Progenitor cell of endocrine pancreas (in vitro differentiated cells): ENCODE measurements around the gene ZNF280C. TPM values are rescaled to one million over a fixed set of nuclear protein-coding genes. Genes with fewer than 3 reads are reported as not detected.
"Not testable (repeated sequence)": the region's sequence is repeated elsewhere in the genome, so short reads cannot be mapped to it uniquely, and the experiment has no call there.

Source experiments
- DNase-seq: peaks from one replicate; pipeline ENCODE4 v3.0.0; 2021; ENCODE audit warnings: low spot score; ENCODE audit not compliant: unreplicated experiment
- H3K27ac Mint-ChIP-seq: 2 replicates; pipeline ENCODE4 v1.8.0; 2021; ENCODE audit warnings: mild to moderate bottlenecking, moderate library complexity, mixed read lengths
- H3K27me3 Mint-ChIP-seq: 2 replicates; pipeline ENCODE4 v1.8.0; 2021; ENCODE audit warnings: mixed read lengths
- H3K36me3 Mint-ChIP-seq: 2 replicates; pipeline ENCODE4 v1.8.0; 2022; ENCODE audit warnings: mixed read lengths; ENCODE audit not compliant: insufficient read depth
- H3K4me1 Mint-ChIP-seq: 2 replicates; pipeline ENCODE4 v1.8.0; 2021; ENCODE audit warnings: low read depth, mixed read lengths
- H3K4me3 Mint-ChIP-seq: 2 replicates; pipeline ENCODE4 v1.8.0; 2021; ENCODE audit warnings: low read depth, mild to moderate bottlenecking, moderate library complexity, mixed read lengths
- H3K9me3 Mint-ChIP-seq: 2 replicates; pipeline ENCODE4 v1.8.0; 2021; ENCODE audit warnings: low read depth, mixed read lengths
- CTCF ChIP-seq: fragments of 200-600 bp; sonication (generic); IDR thresholded peaks from one replicate; pipeline ENCODE4 v1.5.0; 2021; ENCODE audit warnings: antibody characterized with exemption, mild to moderate bottlenecking; ENCODE audit not compliant: unreplicated experiment
- total RNA-seq: library from RNA; stranded (reverse); gene quantifications from 2 replicates; pipeline ENCODE4 v1.2.1, GENCODE V29; 2021

ZNF280C gene
- total RNA-seq, 1 donor from 2014 or later = 16.2 TPM

- H3K36me3 Mint-ChIP-seq = no peaks in the 10 kb centered on the region
- DNase-seq = no peak
- no peaks in the 10 kb centered on the region for H3K27me3 Mint-ChIP-seq
- peaks cover 21% of the 10 kb centered on the region for H3K9me3 Mint-ChIP-seq
- no peak overlapping the region for H3K4me3 Mint-ChIP-seq
- H3K4me1 Mint-ChIP-seq = no peaks in the 10 kb centered on the region
- no peak for TF ChIP-seq CTCF
- no peak overlapping the region for H3K27ac Mint-ChIP-seq
These were observed 18.5 kb upstream of the ZNF280C start for GRCh38 chrX:130287071-130287770.

- H3K36me3 Mint-ChIP-seq = no peaks in the 10 kb centered on the region
- H3K27me3 Mint-ChIP-seq = no peaks in the 10 kb centered on the region
- no peak for DNase-seq
- H3K4me3 Mint-ChIP-seq = no peak overlapping the region
- no peak overlapping the region for H3K27ac Mint-ChIP-seq
- H3K9me3 Mint-ChIP-seq = peaks cover 12% of the 10 kb centered on the region
- no peaks in the 10 kb centered on the region for H3K4me1 Mint-ChIP-seq
- TF ChIP-seq CTCF = no peak
These were observed 17.0 kb upstream of the ZNF280C start for GRCh38 chrX:130285710-130286109.

- H3K27ac Mint-ChIP-seq = no peak overlapping the region
- no peaks in the 10 kb centered on the region for H3K4me1 Mint-ChIP-seq
- no peaks in the 10 kb centered on the region for H3K27me3 Mint-ChIP-seq
- DNase-seq = no peak
- H3K4me3 Mint-ChIP-seq = no peak overlapping the region
- peaks cover 10% of the 10 kb centered on the region for H3K9me3 Mint-ChIP-seq
- no peaks in the 10 kb centered on the region for H3K36me3 Mint-ChIP-seq
- no peak for TF ChIP-seq CTCF
These were observed 16.4 kb upstream of the ZNF280C start for GRCh38 chrX:130285069-130285620.

- no peak overlapping the region for H3K27ac Mint-ChIP-seq
- no peaks in the 10 kb centered on the region for H3K27me3 Mint-ChIP-seq
- no peak for TF ChIP-seq CTCF
- H3K4me1 Mint-ChIP-seq = no peaks in the 10 kb centered on the region
- H3K4me3 Mint-ChIP-seq = no peak overlapping the region
- H3K9me3 Mint-ChIP-seq = peaks cover 10% of the 10 kb centered on the region
- no peaks in the 10 kb centered on the region for H3K36me3 Mint-ChIP-seq
- DNase-seq = no peak
These were observed 13.5 kb upstream of the ZNF280C start for GRCh38 chrX:130282151-130282550.

GRCh38 chrX:130280901-130281300 lies 12.2 kb upstream of the ZNF280C start:
- Mint-ChIP-seq H3K4me3 (no peak overlapping the region), H3K27me3 (no peaks in the 10 kb centered on the region), H3K36me3 (no peaks in the 10 kb centered on the region), H3K27ac (no peak overlapping the region), H3K4me1 (no peaks in the 10 kb centered on the region), H3K9me3 (peaks cover 13% of the 10 kb centered on the region)
- no peak for TF ChIP-seq CTCF
- no peak for DNase-seq

GRCh38 chrX:130272253-130272652 lies 3.6 kb upstream of the ZNF280C start:
- not testable (repeated sequence) for H3K4me1 Mint-ChIP-seq, H3K4me3 Mint-ChIP-seq, H3K27ac Mint-ChIP-seq, DNase-seq, H3K36me3 Mint-ChIP-seq, H3K27me3 Mint-ChIP-seq
- H3K9me3 Mint-ChIP-seq = peaks cover 11% of the 10 kb centered on the region

GRCh38 chrX:130269391-130269790 lies 692 bp upstream of the ZNF280C start:
- not testable (repeated sequence) for H3K4me1 Mint-ChIP-seq, H3K27ac Mint-ChIP-seq, H3K4me3 Mint-ChIP-seq, DNase-seq, H3K27me3 Mint-ChIP-seq, H3K36me3 Mint-ChIP-seq, H3K9me3 Mint-ChIP-seq
